Caco-2 (cell line): Measurements from ENCODE around the gene LAMP1. TPM values are rescaled to one million over a fixed set of nuclear protein-coding genes. Genes with fewer than 3 reads are reported as not detected.

ENCODE experiments used
- BruUV-seq: library from RNA; stranded (reverse); fragments of 400-500 nt; replicated peaks from 2 replicates; lab custom pipeline; 2021; lab: Mats Ljungman, UMichigan
- CTCF ChIA-PET: fragments of 300-600 bp; sonication (Branson Sonifier 250); formaldehyde crosslinking; loops from one replicate; lab custom pipeline; 2022; ENCODE audit warnings: antibody characterized with exemption; lab: Charles Lee
- POLR2A ChIA-PET: fragments of 300-600 bp; sonication (Branson Sonifier 250); formaldehyde crosslinking; loops from one replicate; lab custom pipeline; 2022; ENCODE audit warnings: antibody characterized with exemption; lab: Charles Lee
- DNase-seq, 2 experiments: peaks; one replicate each; pipeline versions ENCODE4 v3.0.0 to v3.0.0-alpha.2; 2020 to 2022
- H3K27me3 ChIP-seq: replicated peaks from 2 replicates; pipeline ENCODE4 v1.6.0; 2011; ENCODE audit warnings: low read length; ENCODE audit not compliant: control insufficient read depth, insufficient read depth
- H3K36me3 ChIP-seq: 2 replicates; pipeline ENCODE4 v1.5.1; 2011; ENCODE audit warnings: low read length; ENCODE audit not compliant: control insufficient read depth, insufficient read depth
- H3K4me1 ChIP-seq: fragments of 250-450 bp; sonication (Bioruptor Pico); 2 replicates; pipeline ENCODE4 v1.5.1; 2020; ENCODE audit warnings: mild to moderate bottlenecking
- H3K4me3 ChIP-seq: 2 replicates; pipeline ENCODE4 v1.5.1; 2011; ENCODE audit warnings: low read depth, mild to moderate bottlenecking, control low read depth, low read length
- H3K9me3 ChIP-seq: fragments of 250-450 bp; sonication (Bioruptor Pico); 2 replicates; pipeline ENCODE4 v1.5.1; 2020; ENCODE audit warnings: mild to moderate bottlenecking, moderate library complexity
- H3K27ac Mint-ChIP-seq: one replicate; pipeline ENCODE4 v1.8.0; 2022; ENCODE audit warnings: mixed read lengths; ENCODE audit not compliant: unreplicated experiment
- H3K27me3 Mint-ChIP-seq: one replicate; pipeline ENCODE4 v1.8.0; 2022; ENCODE audit warnings: mixed read lengths; ENCODE audit not compliant: insufficient read depth, unreplicated experiment
- H3K36me3 Mint-ChIP-seq: one replicate; pipeline ENCODE4 v1.8.0; 2022; ENCODE audit warnings: mild to moderate bottlenecking, mixed read lengths; ENCODE audit not compliant: insufficient read depth, unreplicated experiment
- H3K4me1 Mint-ChIP-seq: one replicate; pipeline ENCODE4 v1.8.0; 2022; ENCODE audit warnings: low read depth, mixed read lengths; ENCODE audit not compliant: unreplicated experiment
- H3K4me3 Mint-ChIP-seq: one replicate; pipeline ENCODE4 v1.8.0; 2022; ENCODE audit warnings: mild to moderate bottlenecking, moderate library complexity, mixed read lengths; ENCODE audit not compliant: unreplicated experiment
- H3K9me3 Mint-ChIP-seq: one replicate; pipeline ENCODE4 v1.8.0; 2022; ENCODE audit warnings: mixed read lengths; ENCODE audit not compliant: unreplicated experiment
- CTCF ChIP-seq, 2 experiments: fragments of 200-600 bp in 1 of 2; IDR thresholded peaks; 1 replicate in 1 of 2; 2 replicates in 1 of 2; pipeline versions ENCODE4 v1.5.1 to v1.8.0; 2011 to 2022; ENCODE audit warnings: antibody characterized with exemption in 1 of 2, control low read depth in 1 of 2, inconsistent platforms in 1 of 2, low read depth in 1 of 2, low read length in 1 of 2, mild to moderate bottlenecking in 1 of 2, moderate library complexity in 1 of 2; ENCODE audit not compliant: insufficient read depth in 1 of 2, severe bottlenecking in 1 of 2, unreplicated experiment in 1 of 2
- intact Hi-C: fragments of 100-400 bp; cut with micrococcal nuclease; formaldehyde crosslinking; loops from one replicate; pipeline ENCODE4 v1.10.0; 2022; ENCODE audit not compliant: unreplicated experiment
- total RNA-seq: library from RNA; stranded (reverse); gene quantifications from 2 replicates; pipeline ENCODE4 v1.2.3, GENCODE V29; 2022

The LAMP1 gene
- total RNA-seq, 1 experiment from 2014 or later = 244 TPM

DNA sequence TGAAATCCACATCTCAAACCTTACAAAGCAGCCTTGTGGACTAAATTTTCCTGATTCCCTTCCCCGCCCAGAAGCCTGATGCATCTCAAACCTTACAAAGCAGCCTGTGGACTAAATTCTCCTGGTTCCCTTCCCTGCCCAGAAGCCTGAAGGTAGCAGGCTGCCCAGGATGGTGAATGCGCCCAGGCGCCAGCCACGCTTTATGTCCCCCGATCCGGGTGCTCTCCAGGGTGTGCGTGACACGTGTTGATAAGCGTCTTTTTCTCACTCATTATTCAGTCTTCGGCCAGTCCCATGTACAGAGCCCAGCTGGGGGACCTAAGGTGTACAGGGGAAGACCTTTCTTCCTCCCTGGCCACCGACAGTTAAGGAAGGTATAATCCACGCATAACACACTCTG, 31.8 kb downstream of the LAMP1 start:
- Mint-ChIP-seq H3K36me3 (peaks cover 67% of the 10 kb centered on the region), H3K4me3 (no peak overlapping the region), H3K9me3 (no peaks in the 10 kb centered on the region), H3K4me1 (peaks cover 5% of the 10 kb centered on the region), H3K27me3 (no peaks in the 10 kb centered on the region), H3K27ac (peak overlapping the region; percentile 37)
- no peaks in the 10 kb centered on the region for H3K9me3 ChIP-seq
- H3K36me3 ChIP-seq = peaks cover 2% of the 10 kb centered on the region; the same call in 1 of the 2 replicates
- DNase-seq = no peak
- H3K4me3 ChIP-seq = no peak overlapping the region
- no peak for TF ChIP-seq CTCF (IDR thresholded peaks at IDR 0.05; ENCODE audit: insufficient read depth in 1 of 2, low read depth in 1 of 2, low read length in 1 of 2, severe bottlenecking in 1 of 2, unreplicated experiment in 1 of 2)
- POLR2A ChIA-PET = no interaction called here
- BruUV-seq = no TSS peak
- CTCF ChIA-PET = no interaction called here
- H3K27me3 ChIP-seq = no peaks in the 10 kb centered on the region
- intact Hi-C loops = no loop called here
- peaks cover 3% of the 10 kb centered on the region; the same call in 1 of the 2 replicates for H3K4me1 ChIP-seq

- Histone ChIP-seq H3K27me3 (no peaks in the 10 kb centered on the region), H3K4me1 (peaks cover 3% of the 10 kb centered on the region; the same call in 1 of the 2 replicates), H3K9me3 (no peaks in the 10 kb centered on the region), H3K36me3 (peaks cover 2% of the 10 kb centered on the region; the same call in 1 of the 2 replicates), H3K4me3 (no peak overlapping the region)
- Mint-ChIP-seq H3K4me1 (peaks cover 5% of the 10 kb centered on the region), H3K4me3 (no peak overlapping the region), H3K36me3 (peaks cover 65% of the 10 kb centered on the region), H3K9me3 (no peaks in the 10 kb centered on the region), H3K27me3 (no peaks in the 10 kb centered on the region), H3K27ac (no peak overlapping the region)
- no TSS peak for BruUV-seq
- POLR2A ChIA-PET = no interaction called here
- CTCF ChIA-PET = no interaction called here
- intact Hi-C loops = no loop called here
- no peak for TF ChIP-seq CTCF (IDR thresholded peaks at IDR 0.05; ENCODE audit: insufficient read depth in 1 of 2, low read depth in 1 of 2, low read length in 1 of 2, severe bottlenecking in 1 of 2, unreplicated experiment in 1 of 2)
- DNase-seq = no peak
These were observed 32.7 kb downstream of the LAMP1 start for GRCh38 chr13:113329656-113330312.

DNA sequence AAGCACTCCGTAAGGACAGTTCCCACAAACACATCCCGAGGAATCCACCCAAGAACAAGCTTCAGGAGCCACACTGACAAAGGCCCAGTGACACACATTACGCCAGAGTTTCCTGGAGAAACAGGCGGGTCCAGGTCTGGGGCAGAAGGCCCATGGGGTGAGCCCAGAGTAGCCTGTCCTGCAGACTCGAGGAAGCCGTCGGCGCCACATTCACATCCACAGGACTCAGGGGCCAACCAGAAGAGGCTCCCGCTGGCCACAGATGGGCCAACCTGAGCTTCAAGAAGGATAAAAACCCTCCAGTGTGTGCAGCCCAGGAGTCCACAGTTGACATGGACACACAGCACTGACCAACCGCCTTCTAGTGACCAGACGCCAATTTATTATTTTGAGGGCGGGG, 35.6 kb downstream of the LAMP1 start:
- intact Hi-C loops = no loop called here
- Histone ChIP-seq H3K4me1 (peaks cover 3% of the 10 kb centered on the region; the same call in 1 of the 2 replicates), H3K27me3 (no peaks in the 10 kb centered on the region), H3K9me3 (no peaks in the 10 kb centered on the region), H3K4me3 (no peak overlapping the region), H3K36me3 (no peaks in the 10 kb centered on the region)
- H3K27me3 Mint-ChIP-seq = no peaks in the 10 kb centered on the region
- peaks cover 40% of the 10 kb centered on the region for H3K36me3 Mint-ChIP-seq
- TF ChIP-seq CTCF (IDR thresholded peaks at IDR 0.05; ENCODE audit: insufficient read depth in 1 of 2, low read depth in 1 of 2, low read length in 1 of 2, severe bottlenecking in 1 of 2, unreplicated experiment in 1 of 2) = no peak
- no peak overlapping the region for H3K4me3 Mint-ChIP-seq
- no TSS peak for BruUV-seq
- H3K4me1 Mint-ChIP-seq = peaks cover 5% of the 10 kb centered on the region
- H3K27ac Mint-ChIP-seq = peak overlapping the region; percentile 73
- no peaks in the 10 kb centered on the region for H3K9me3 Mint-ChIP-seq
- CTCF ChIA-PET = no interaction called here
- DNase-seq = no peak
- POLR2A ChIA-PET = no interaction called here
